Head of caudate nucleus (tissue), 42 donors: ENCODE results near the gene CLPSL2.

Source experiments
- DNase-seq, 42 donors: peaks; one replicate each; pipeline versions ENCODE4 v3.0.0 to v3.0.0-alpha.2; 2020 to 2021; ENCODE audit warnings: mixed read lengths in 7 of 42
- intact Hi-C: fragments of 100-400 bp; cut with DNase I; formaldehyde crosslinking; loops from one replicate; pipeline ENCODE4 v1.15.0; 2022

CLPSL2 gene

DNA sequence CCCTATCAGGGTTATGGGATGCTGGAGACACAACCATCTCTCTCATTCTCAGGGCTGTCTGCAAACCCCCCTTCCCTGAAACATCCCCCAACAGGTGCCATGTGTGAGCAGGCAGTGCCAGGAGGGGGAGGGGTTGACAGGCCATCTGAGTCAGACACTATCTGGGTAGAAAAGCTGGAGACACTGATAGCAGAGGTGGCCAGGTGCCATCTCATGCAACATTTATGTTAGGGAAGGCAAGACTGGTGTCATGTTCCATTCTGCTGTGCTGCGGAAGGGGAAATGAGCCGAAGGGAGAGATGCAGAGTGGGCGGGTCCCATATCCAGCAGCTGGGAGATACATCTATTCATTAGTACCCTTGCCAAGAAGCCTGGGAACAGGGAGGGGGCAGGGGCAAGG lies 32.3 kb downstream of the CLPSL2 start:
- DNase-seq, result peak in 2 of 42 donors; percentile 6 to 7

DNA sequence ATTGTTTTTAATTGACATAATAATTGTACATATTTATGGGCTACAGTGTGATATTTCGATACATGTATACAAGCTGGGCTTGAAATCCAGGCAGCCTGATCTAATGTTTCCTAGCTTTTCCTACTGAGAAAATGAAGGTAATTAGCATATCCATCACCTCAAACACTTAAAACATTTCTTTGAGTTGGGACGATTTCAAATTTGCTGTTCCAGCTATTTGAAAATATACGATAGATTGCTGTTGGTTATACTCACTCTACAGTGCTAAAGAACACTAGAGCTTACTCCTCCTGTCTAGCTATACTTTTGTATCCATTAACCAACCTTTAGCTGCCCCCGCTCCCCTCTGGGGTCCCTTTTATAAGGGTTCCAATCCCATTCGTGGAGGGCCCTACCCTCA lies 33.4 kb downstream of the CLPSL2 start:
- no peak for DNase-seq
- intact Hi-C loops, result no loop called here

More for the DNA sequence above, 32.3 kb downstream of the CLPSL2 start:
- intact Hi-C loops, result no loop called here

DNA sequence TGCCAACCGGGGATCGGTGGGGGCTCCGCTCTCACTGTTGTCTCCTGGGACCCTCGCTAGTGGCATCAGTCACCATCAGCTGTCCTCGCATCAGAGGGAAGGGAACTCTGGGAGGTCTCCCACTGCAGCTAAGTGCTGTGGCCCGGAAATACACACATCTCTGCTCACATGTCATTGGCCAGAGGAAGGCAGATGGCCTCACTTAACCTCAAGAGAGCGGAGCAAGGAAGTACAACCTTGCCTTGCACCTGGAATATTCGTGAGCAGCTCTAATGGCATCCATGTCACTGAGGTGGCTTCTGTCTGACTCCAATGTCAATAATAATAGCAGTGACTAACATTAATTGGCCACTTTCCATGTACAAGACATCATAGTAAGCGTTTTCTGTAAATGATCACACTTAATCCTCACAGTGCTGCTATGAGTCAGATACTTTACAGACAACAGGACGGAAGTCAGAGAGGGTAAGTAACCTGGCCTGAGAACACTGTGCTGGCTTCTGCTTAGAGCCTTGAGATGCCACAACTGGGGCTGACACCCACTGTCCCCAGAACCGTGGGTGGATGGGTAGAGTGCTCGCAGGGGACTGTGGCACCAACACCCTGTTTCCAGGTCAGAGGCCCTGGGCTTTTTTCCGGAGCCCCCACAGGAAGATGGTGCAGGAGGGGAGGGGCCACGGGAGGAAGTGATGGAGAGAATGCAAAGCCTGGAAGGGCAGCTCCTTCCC lies 34.7 kb downstream of the CLPSL2 start:
- peak in 4 of 42 donors; percentile 10 to 49 (median 17) for DNase-seq

DNA sequence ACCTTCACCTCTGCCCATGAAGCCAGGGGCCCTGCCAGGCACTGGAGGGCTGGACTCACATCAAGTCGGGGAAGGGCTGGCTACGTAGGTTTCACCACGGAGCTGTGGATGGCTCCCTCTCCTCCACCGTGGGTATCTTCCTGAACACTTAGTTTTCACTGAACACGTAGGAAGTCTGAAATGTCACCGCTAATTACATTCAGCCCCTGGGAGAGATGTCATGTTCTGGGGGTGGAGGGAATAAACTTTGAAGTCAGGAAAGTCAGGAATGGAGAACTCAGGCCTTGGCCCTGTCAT lies 35.2 kb downstream of the CLPSL2 start:
- intact Hi-C loops, result no loop called here

More for the DNA sequence above, 34.7 kb downstream of the CLPSL2 start:
- intact Hi-C loops, result no loop called here

DNA sequence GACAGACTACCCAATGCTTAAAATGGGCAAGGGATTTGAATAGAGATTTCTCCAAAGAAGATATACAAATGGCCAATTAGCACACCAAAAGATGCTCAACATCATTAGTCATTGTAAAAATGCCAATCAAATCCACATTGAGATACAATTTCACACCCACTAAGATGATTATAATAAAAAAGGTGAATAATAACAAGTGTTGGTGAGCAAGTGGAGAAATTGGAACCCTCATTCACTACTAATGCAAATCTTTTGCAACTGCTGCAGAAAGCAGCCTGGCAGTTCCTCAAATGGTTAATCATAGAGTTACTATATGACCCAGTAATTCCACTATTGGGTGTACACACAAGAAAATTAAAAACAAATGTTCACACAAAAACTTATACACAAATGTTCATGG lies 41.1 kb downstream of the CLPSL2 start:
- DNase-seq, result no peak
- intact Hi-C loops, result no loop called here

More for the DNA sequence above, 35.2 kb downstream of the CLPSL2 start:
- peak in 29 of 42 donors; percentile 7 to 70 (median 43) for DNase-seq

DNA sequence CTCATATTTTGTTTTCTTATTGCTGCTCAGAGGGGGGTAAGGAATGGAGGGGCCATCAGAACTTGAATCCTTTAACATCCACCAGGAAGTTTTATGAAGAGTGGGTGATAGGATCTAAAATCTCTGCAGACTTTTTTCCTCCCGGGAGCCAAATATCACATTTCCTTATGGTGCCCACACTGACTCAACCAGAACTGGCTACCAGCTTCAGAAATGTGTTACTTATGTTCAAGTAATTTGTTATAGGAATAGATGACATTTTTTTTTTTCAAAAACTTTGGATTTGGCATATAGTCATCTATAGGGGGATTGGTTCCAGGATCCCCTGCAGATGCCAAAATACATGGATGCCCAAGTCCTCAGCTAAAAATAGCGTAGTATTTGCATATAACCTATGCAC lies 47.2 kb downstream of the CLPSL2 start:
- DNase-seq, result no peak
- intact Hi-C loops, result no loop called here

DNA sequence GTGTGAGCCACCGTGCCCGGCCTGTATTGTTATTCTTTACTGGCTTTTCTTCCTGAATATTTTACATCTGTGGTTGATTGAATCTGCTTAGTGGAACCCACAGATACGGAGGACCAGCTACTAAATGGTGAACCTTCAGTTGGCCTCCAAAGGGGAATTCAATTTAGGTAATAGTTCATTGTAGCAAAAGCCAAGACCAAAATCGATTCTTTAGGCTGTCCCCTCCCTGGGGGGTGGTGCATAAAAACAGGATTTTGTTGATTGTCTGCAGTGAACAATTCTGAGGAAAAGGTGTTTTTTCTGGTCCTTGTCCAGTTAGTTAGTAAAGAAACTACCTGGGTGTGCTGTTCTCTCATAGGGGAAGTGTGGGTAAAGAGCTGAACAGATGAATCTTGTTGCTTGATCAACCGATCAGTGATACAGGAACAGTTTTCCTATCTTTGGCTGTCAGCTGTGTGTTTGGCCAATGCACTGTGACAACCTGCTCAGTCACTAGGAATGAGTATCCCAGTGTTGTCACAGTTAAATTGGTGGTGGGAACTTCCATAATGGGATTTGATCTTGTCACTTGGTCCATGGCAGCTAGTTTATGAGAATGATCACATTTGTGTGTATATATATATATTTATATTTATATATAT lies 48.3 kb downstream of the CLPSL2 start:
- intact Hi-C loops, result no loop called here

More for the DNA sequence above, 48.3 kb downstream of the CLPSL2 start:
- no peak for DNase-seq
